Cerebellar cortex (tissue), 1 donor: Measurements from ENCODE around the gene CCNG2.

Experiments
- DNase-seq: peaks from one replicate; pipeline ENCODE4 v3.0.0-alpha.2; 2015; ENCODE audit warnings: low spot score

CCNG2 gene

GRCh38 chr4:77203380-77204197, 46.6 kb downstream of the CCNG2 start:
- DNase-seq, result peak; percentile 92

GRCh38 chr4:77204621-77205020, 47.6 kb downstream of the CCNG2 start:
- DNase-seq, result no peak

GRCh38 chr4:77209012-77209411, 52.0 kb downstream of the CCNG2 start:
- no peak for DNase-seq

- no peak for DNase-seq
Measured at GRCh38 chr4:77209936-77210335, 52.9 kb downstream of the CCNG2 start.

GRCh38 chr4:77215107-77215506, 58.1 kb downstream of the CCNG2 start:
- no peak for DNase-seq

GRCh38 chr4:77217526-77217925, 60.5 kb downstream of the CCNG2 start:
- no peak for DNase-seq

- no peak for DNase-seq
Measured at GRCh38 chr4:77219266-77219665, 62.3 kb downstream of the CCNG2 start.
